ENCODE results near the gene CPA5. TPM values are rescaled to one million over a fixed set of nuclear protein-coding genes. Genes with fewer than 3 reads are reported as not detected.

Gene CPA5
- total and polyA plus RNA-seq, 10 of the 15 experiments (the other 5 are each of a cell fraction or from before 2014, with no cell fraction given): 0.06 to 0.52 (median 0.29) TPM; not detected in 2

DNA sequence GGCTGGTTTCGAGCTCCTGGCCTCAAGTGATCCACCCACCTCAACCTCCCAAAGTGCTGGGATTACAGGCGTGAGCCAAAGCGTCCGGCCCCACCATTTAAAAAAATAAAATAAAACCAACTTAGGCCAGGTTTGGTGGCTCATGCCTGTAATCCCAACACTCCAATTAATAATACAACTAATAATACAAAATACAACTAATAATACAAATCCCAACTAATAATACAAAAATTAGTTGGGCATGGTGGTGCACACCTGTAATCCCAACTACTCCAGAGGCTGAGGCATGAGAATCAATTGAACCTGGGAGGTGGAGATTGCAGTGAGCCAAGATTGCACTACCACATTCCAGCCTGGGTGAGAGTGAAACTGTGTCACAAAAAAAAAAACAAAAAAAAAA, 68.6 kb downstream of the CPA5 start (continued):
- TF ChIP-seq, protein P1, sequence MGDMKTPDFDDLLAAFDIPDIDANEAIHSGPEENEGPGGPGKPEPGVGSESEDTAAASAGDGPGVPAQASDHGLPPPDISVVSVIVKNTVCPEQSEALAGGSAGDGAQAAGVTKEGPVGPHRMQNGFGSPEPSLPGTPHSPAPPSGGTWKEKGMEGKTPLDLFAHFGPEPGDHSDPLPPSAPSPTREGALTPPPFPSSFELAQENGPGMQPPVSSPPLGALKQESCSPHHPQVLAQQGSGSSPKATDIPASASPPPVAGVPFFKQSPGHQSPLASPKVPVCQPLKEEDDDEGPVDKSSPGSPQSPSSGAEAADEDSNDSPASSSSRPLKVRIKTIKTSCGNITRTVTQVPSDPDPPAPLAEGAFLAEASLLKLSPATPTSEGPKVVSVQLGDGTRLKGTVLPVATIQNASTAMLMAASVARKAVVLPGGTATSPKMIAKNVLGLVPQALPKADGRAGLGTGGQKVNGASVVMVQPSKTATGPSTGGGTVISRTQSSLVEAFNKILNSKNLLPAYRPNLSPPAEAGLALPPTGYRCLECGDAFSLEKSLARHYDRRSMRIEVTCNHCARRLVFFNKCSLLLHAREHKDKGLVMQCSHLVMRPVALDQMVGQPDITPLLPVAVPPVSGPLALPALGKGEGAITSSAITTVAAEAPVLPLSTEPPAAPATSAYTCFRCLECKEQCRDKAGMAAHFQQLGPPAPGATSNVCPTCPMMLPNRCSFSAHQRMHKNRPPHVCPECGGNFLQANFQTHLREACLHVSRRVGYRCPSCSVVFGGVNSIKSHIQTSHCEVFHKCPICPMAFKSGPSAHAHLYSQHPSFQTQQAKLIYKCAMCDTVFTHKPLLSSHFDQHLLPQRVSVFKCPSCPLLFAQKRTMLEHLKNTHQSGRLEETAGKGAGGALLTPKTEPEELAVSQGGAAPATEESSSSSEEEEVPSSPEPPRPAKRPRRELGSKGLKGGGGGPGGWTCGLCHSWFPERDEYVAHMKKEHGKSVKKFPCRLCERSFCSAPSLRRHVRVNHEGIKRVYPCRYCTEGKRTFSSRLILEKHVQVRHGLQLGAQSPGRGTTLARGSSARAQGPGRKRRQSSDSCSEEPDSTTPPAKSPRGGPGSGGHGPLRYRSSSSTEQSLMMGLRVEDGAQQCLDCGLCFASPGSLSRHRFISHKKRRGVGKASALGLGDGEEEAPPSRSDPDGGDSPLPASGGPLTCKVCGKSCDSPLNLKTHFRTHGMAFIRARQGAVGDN (IDR thresholded peaks at IDR 0.05): no peak
- TF ChIP-seq CREB1 (IDR thresholded peaks at IDR 0.05; ENCODE audit: low read depth) (no peak), SMC3 (IDR thresholded peaks at IDR 0.05; ENCODE audit: borderline replicate concordance, low read length) (no peak), EP300 (IDR thresholded peaks at IDR 0.05; ENCODE audit: borderline replicate concordance in 1 of 2, control insufficient read depth in 1 of 2, low read depth in 2 of 2, low read length in 2 of 2) (no peak), ZBED1 (IDR thresholded peaks at IDR 0.05; ENCODE audit: borderline replicate concordance) (no peak), JUNB (IDR thresholded peaks at IDR 0.05) (no peak)

DNA sequence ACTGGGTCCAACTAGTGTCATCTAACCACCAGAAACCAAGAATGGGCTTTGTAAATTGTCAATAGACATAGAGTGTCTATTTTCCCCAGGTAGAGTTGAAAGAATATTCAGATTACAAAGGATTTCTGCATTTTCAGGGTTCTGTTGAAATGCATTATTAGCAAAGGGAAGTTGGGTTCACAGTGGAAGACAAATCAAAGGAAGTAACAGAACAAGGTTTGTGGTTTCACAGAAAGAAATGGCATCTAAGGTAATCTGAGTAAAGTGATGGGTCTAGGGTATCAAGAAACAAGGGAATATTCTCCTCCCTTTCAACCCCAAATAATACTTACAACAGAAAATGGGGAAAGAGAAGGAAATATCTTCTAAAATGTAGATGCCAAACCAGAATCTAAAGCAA, 70.4 kb downstream of the CPA5 start:
- DNase-seq (ENCODE audit: low read depth, low spot score) (no peak), FAIRE-seq (no peak), ATAC-seq (no peak)
- Histone ChIP-seq H3K36me3 (ENCODE audit: control insufficient read depth in 2 of 2, insufficient read depth in 2 of 2, low read length in 1 of 2) (peaks cover 0 to 5% of the 10 kb centered on the region in 2 experiments; a peak in 2 of 4 replicates), H3K27me3 (replicated peaks in 1 of 2; ENCODE audit: control insufficient read depth in 2 of 2, insufficient read depth in 2 of 2, low read length in 1 of 2) (no peaks in the 10 kb centered on the region), H4K20me1 (ENCODE audit: control insufficient read depth, insufficient read depth) (no peaks in the 10 kb centered on the region), H3K79me2 (ENCODE audit: control insufficient read depth, insufficient read depth, low read length) (no peaks in the 10 kb centered on the region), H3K9me3 (replicated peaks; ENCODE audit: control insufficient read depth, insufficient read depth, low read length) (no peaks in the 10 kb centered on the region), H3K27ac (ENCODE audit: control insufficient read depth, insufficient read depth) (no peak overlapping the region), H2AFZ (ENCODE audit: control insufficient read depth, low read depth, low read length) (no peak overlapping the region), H3K4me1 (ENCODE audit: control insufficient read depth, insufficient read depth, low read length) (no peaks in the 10 kb centered on the region), H3K4me2 (ENCODE audit: control insufficient read depth, insufficient read depth) (no peak overlapping the region), H3K9ac (ENCODE audit: control insufficient read depth, insufficient read depth, low read length) (no peak overlapping the region), H3K4me3 (no peak overlapping the region)
- ChIA-PET SMC1A (ENCODE audit: uncharacterized antibody, unreplicated experiment) (no interaction called here), POLR2A (no interaction called here), RAD21 (ENCODE audit: unreplicated experiment) (no interaction called here), CTCF (no interaction called here)
- intact Hi-C loops (cut with micrococcal nuclease; ENCODE audit: unreplicated experiment) (loop anchor here (5.0 kb wide), 1 partner anchor 173 kb away; no protein-coding TSS in a partner anchor), in situ Hi-C loops (cut with MboI) (no loop called here)
- BruUV-seq (replicated peaks): no TSS peak
- no peak for TF ChIP-seq PAX8 (IDR thresholded peaks at IDR 0.05)
- TF ChIP-seq, protein P2, sequence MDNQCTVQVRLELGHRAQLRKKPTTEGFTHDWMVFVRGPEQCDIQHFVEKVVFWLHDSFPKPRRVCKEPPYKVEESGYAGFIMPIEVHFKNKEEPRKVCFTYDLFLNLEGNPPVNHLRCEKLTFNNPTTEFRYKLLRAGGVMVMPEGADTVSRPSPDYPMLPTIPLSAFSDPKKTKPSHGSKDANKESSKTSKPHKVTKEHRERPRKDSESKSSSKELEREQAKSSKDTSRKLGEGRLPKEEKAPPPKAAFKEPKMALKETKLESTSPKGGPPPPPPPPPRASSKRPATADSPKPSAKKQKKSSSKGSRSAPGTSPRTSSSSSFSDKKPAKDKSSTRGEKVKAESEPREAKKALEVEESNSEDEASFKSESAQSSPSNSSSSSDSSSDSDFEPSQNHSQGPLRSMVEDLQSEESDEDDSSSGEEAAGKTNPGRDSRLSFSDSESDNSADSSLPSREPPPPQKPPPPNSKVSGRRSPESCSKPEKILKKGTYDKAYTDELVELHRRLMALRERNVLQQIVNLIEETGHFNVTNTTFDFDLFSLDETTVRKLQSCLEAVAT (IDR thresholded peaks at IDR 0.05): no peak
- no peak for TF ChIP-seq MAX (IDR thresholded peaks at IDR 0.05; ENCODE audit: low read depth, low read length)
- no peak for TF ChIP-seq BHLHE40 (IDR thresholded peaks at IDR 0.05; ENCODE audit: borderline replicate concordance in 1 of 2, low read depth in 2 of 2, low read length in 1 of 2)
- no peak for TF ChIP-seq NFIC (IDR thresholded peaks at IDR 0.05; ENCODE audit: low read depth, low read length)
- TF ChIP-seq KDM1A (IDR thresholded peaks at IDR 0.05; ENCODE audit: borderline replicate concordance): no peak
- TF ChIP-seq, protein P3, sequence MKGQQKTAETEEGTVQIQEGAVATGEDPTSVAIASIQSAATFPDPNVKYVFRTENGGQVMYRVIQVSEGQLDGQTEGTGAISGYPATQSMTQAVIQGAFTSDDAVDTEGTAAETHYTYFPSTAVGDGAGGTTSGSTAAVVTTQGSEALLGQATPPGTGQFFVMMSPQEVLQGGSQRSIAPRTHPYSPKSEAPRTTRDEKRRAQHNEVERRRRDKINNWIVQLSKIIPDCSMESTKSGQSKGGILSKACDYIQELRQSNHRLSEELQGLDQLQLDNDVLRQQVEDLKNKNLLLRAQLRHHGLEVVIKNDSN (IDR thresholded peaks at IDR 0.05; ENCODE audit: borderline replicate concordance, extremely low read length, insufficient read depth, low read depth, low read length): no peak
- no peak for TF ChIP-seq CREB1 (IDR thresholded peaks at IDR 0.05; ENCODE audit: low read depth)
- TF ChIP-seq SIX5 (IDR thresholded peaks at IDR 0.05; ENCODE audit: low read depth, low read length, severe bottlenecking): no peak
- no peak for TF ChIP-seq POLR2A (IDR thresholded peaks at IDR 0.05; ENCODE audit: low read depth, low read length)
- no peak for TF ChIP-seq IRF4 (IDR thresholded peaks at IDR 0.05; ENCODE audit: low read depth, low read length)
- TF ChIP-seq WRNIP1 (IDR thresholded peaks at IDR 0.05; ENCODE audit: borderline replicate concordance, low read depth, low read length): no peak
- no peak for TF ChIP-seq MEF2A (IDR thresholded peaks at IDR 0.05; ENCODE audit: insufficient read depth, low read depth, low read length)
- no peak for TF ChIP-seq MYB (IDR thresholded peaks at IDR 0.05; ENCODE audit: borderline replicate concordance, low read depth, low read length)

Measured in GM12878 (cell line).